Fibroblast of lung (primary cell): ENCODE data around the gene FOXF2. TPM values are rescaled to one million over a fixed set of nuclear protein-coding genes. Genes with fewer than 3 reads are reported as not detected.
A peak's percentile ranks its signal among the peaks of the same experiment; 100 is the strongest.

ENCODE experiments used
- DNase-seq, 2 donors: peaks; one replicate each; pipeline versions ENCODE4 v3.0.0 to v3.0.0-alpha.2; 2010; ENCODE audit warnings: low read depth in 2 of 2
- H2AFZ ChIP-seq: 2 replicates; pipeline ENCODE4 v1.5.1; 2012; ENCODE audit warnings: low read length, control low read depth, inconsistent platforms
- H3K27ac ChIP-seq: 2 replicates; pipeline ENCODE4 v1.5.1; 2011; ENCODE audit warnings: low read length, control low read depth; ENCODE audit not compliant: insufficient read depth
- H3K27me3 ChIP-seq: 2 replicates; pipeline ENCODE4 v1.5.1; 2011; ENCODE audit warnings: mild to moderate bottlenecking, low read length; ENCODE audit not compliant: control insufficient read depth, insufficient read depth
- H3K36me3 ChIP-seq: 2 replicates; pipeline ENCODE4 v1.5.1; 2011; ENCODE audit warnings: low read length; ENCODE audit not compliant: control insufficient read depth, insufficient read depth
- H3K4me1 ChIP-seq: 2 replicates; pipeline ENCODE4 v1.5.1; 2011; ENCODE audit warnings: low read length; ENCODE audit not compliant: control insufficient read depth, insufficient read depth; ENCODE audit errors: extremely low read depth
- H3K4me2 ChIP-seq: 2 replicates; pipeline ENCODE4 v1.5.1; 2011; ENCODE audit warnings: low read length, control low read depth; ENCODE audit not compliant: insufficient read depth; ENCODE audit errors: extremely low read depth
- H3K4me3 ChIP-seq, 4 experiments: fragments of 200-600 bp in 1 of 4; sonication (generic) in 1 of 4; replicated peaks in 1 of 4; 2 replicates each; pipeline ENCODE4 v1.5.1; 2011 to 2016; ENCODE audit warnings: low read length in 4 of 4, low read depth in 3 of 4, mild to moderate bottlenecking in 3 of 4, control low read depth in 2 of 4, inconsistent platforms in 1 of 4, mixed read lengths in 1 of 4; ENCODE audit not compliant: insufficient read depth in 1 of 4; ENCODE audit errors: control extremely low read depth in 1 of 4
- H3K79me2 ChIP-seq: 2 replicates; pipeline ENCODE4 v1.5.1; 2012; ENCODE audit warnings: mild to moderate bottlenecking, low read length, inconsistent platforms; ENCODE audit not compliant: control insufficient read depth, insufficient read depth
- H3K9ac ChIP-seq: 2 replicates; pipeline ENCODE4 v1.5.1; 2011; ENCODE audit warnings: mild to moderate bottlenecking, low read length, control low read depth; ENCODE audit not compliant: insufficient read depth
- H3K9me3 ChIP-seq: 2 replicates; pipeline ENCODE4 v1.5.1; 2012; ENCODE audit warnings: low read depth, low read length; ENCODE audit not compliant: control insufficient read depth, insufficient read depth
- H4K20me1 ChIP-seq: 2 replicates; pipeline ENCODE4 v1.5.1; 2011; ENCODE audit warnings: low read length; ENCODE audit not compliant: control insufficient read depth, insufficient read depth; ENCODE audit errors: extremely low read depth
- EZH2 ChIP-seq: IDR thresholded peaks from 2 replicates; pipeline ENCODE4 v1.5.1; 2012; ENCODE audit warnings: low read length, control low read depth, mild to moderate bottlenecking; ENCODE audit errors: missing control alignments
- polyA plus RNA-seq, 2 donors: library from polyadenylated mRNA; depleted of rRNA in 1 of 2; stranded (reverse) in 1 of 2; unstranded in 1 of 2; fragments of >200 nt; gene quantifications; 2 replicates each; pipeline ENCODE4 v1.2.1, GENCODE V29; 2011 to 2012; ENCODE audit warnings: missing spikeins in 1 of 2
- total RNA-seq: library from RNA; depleted of rRNA; stranded (reverse); fragments of >200 nt; gene quantifications from 2 replicates; pipeline ENCODE4 v1.2.1, GENCODE V29; 2014
- TF ChIP-seq, protein P1 (sequence below), 2 donors: IDR thresholded peaks in 1 of 2; conservative IDR thresholded peaks in 1 of 2; 1 replicate in 1 of 2; 2 replicates in 1 of 2; pipeline ENCODE4 v1.5.1; 2011 to 2012; ENCODE audit warnings: low read length in 2 of 2, control low read depth in 1 of 2, inconsistent platforms in 1 of 2, low read depth in 1 of 2, mild to moderate bottlenecking in 1 of 2

Gene FOXF2
- total and polyA plus RNA-seq, 2 donors (not counting 1 experiment from before 2014, with no cell fraction given) = 32.9 to 42.5 TPM

DNA sequence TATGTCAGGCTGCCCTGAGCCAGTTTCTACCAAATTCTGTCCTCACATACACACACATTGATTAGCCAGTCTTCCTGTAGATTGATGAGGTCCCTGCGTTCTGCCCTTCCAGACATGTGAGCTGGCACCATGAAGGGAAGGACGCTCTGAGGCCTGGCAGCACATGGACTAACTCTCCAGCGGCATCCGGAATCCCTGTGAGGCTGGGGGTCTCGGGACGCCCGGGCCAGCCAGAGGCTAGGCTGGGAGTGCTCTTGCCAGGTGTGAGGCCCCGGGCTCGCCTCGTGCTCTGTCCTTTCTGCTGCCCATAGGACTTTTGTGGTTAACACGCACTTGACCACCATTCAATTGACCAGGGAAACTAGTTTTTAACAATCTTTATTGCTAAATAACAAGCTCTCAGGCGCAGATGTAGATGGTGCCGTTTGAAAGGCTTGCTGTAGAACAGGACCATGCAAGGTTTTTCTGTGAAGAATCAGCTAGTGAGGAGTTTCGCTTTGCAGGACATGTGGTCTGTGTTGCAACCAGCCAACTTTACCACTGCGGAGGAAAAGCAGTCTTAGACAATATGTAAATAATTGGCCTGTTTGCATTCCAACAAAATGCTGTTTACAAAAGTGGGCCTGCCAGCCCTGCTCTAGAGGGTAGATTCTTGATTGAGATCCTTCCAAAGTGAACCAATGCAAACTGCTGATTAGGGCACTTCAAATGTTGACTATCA, 29.3 kb downstream of the FOXF2 start:
- Histone ChIP-seq H4K20me1 (no peaks in the 10 kb centered on the region), H3K27ac (no peak overlapping the region), H2AFZ (no peak overlapping the region), H3K27me3 (no peaks in the 10 kb centered on the region), H3K4me3 (no peak overlapping the region), H3K9ac (no peak overlapping the region), H3K79me2 (no peaks in the 10 kb centered on the region), H3K4me2 (peak overlapping the region; percentile 51), H3K4me1 (no peaks in the 10 kb centered on the region), H3K36me3 (no peaks in the 10 kb centered on the region), H3K9me3 (no peaks in the 10 kb centered on the region)
- DNase-seq = peak in 1 of 2 donors; percentile 64
- no peak for TF ChIP-seq EZH2
- TF ChIP-seq, protein P1, sequence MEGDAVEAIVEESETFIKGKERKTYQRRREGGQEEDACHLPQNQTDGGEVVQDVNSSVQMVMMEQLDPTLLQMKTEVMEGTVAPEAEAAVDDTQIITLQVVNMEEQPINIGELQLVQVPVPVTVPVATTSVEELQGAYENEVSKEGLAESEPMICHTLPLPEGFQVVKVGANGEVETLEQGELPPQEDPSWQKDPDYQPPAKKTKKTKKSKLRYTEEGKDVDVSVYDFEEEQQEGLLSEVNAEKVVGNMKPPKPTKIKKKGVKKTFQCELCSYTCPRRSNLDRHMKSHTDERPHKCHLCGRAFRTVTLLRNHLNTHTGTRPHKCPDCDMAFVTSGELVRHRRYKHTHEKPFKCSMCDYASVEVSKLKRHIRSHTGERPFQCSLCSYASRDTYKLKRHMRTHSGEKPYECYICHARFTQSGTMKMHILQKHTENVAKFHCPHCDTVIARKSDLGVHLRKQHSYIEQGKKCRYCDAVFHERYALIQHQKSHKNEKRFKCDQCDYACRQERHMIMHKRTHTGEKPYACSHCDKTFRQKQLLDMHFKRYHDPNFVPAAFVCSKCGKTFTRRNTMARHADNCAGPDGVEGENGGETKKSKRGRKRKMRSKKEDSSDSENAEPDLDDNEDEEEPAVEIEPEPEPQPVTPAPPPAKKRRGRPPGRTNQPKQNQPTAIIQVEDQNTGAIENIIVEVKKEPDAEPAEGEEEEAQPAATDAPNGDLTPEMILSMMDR (conservative IDR thresholded peaks at IDR 0.05 in 1 of 2, IDR thresholded peaks at IDR 0.05 in 1 of 2; ENCODE audit: low read depth in 1 of 2, low read length in 2 of 2) = no peak

DNA sequence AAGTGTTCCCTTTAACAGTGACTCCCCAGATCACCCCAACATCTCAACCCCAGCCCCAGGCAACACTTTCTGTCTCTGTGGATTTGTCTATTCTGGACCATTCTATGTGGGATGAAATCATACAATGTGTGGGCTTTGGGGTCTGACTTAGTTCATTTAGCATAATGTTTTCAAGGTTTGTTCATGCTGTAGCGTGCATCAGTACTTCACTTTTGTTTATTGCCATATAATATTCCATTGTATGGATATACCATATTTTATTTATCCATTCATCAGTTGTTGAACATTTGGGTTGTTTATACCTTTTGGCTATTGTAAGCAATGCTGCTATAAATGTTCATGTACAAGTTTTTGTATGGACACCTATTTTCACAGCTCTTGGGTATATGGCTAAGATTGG, 31.0 kb downstream of the FOXF2 start:
- no peak for DNase-seq
- Histone ChIP-seq H3K9ac (no peak overlapping the region), H3K36me3 (no peaks in the 10 kb centered on the region), H4K20me1 (no peaks in the 10 kb centered on the region), H3K4me2 (no peak overlapping the region), H3K4me1 (peaks cover 3% of the 10 kb centered on the region), H3K27ac (no peak overlapping the region), H3K9me3 (no peaks in the 10 kb centered on the region), H2AFZ (no peak overlapping the region), H3K79me2 (no peaks in the 10 kb centered on the region), H3K4me3 (no peak overlapping the region), H3K27me3 (no peaks in the 10 kb centered on the region)
- TF ChIP-seq, protein P1 (conservative IDR thresholded peaks at IDR 0.05 in 1 of 2, IDR thresholded peaks at IDR 0.05 in 1 of 2; ENCODE audit: low read depth in 1 of 2, low read length in 2 of 2) = no peak
- TF ChIP-seq EZH2 = no peak

DNA sequence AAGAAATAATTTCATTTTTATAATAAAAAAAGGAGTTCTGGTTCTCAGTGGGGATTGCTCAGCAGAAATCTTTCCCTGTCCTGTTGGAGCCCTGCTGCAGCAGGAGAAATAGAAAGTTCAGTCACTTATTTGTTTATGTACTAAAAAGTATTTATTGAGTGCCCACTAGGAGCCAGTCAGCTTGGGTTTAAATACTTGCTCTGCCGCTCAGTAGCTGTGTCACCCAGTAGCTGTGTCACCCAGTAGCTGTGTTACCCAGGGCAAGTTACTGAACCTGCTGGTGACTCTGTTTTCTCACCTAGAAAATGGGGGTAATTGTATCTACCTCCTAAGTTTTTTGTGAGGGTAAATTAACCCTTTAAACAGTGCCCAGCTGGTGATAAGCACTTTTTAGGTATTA, 32.9 kb downstream of the FOXF2 start:
- Histone ChIP-seq H3K9ac (no peak overlapping the region), H4K20me1 (no peaks in the 10 kb centered on the region), H3K9me3 (no peaks in the 10 kb centered on the region), H3K4me2 (no peak overlapping the region), H2AFZ (no peak overlapping the region), H3K36me3 (no peaks in the 10 kb centered on the region), H3K27me3 (no peaks in the 10 kb centered on the region), H3K4me1 (peaks cover 3% of the 10 kb centered on the region), H3K79me2 (no peaks in the 10 kb centered on the region), H3K27ac (no peak overlapping the region), H3K4me3 (no peak overlapping the region)
- TF ChIP-seq, protein P1 (conservative IDR thresholded peaks at IDR 0.05 in 1 of 2, IDR thresholded peaks at IDR 0.05 in 1 of 2; ENCODE audit: low read depth in 1 of 2, low read length in 2 of 2) = no peak
- no peak for TF ChIP-seq EZH2
- DNase-seq = no peak
